Smooth muscle cell (in vitro differentiated cells): ENCODE measurements around the gene CFAP157. TPM values are rescaled to one million over a fixed set of nuclear protein-coding genes. Genes with fewer than 3 reads are reported as not detected.

Source experiments
- DNase-seq: peaks from one replicate; lab custom pipeline; 2025; ENCODE audit not compliant: unreplicated experiment; lab: John Stamatoyannopoulos, UW
- H2AFZ ChIP-seq: fragments of 200-600 bp; sonication (generic); 2 replicates; pipeline ENCODE4 v1.6.0; 2016; ENCODE audit warnings: antibody characterized with exemption, low read depth, mild to moderate bottlenecking
- H3F3A ChIP-seq: fragments of 200-600 bp; sonication (generic); 2 replicates; pipeline ENCODE4 v1.6.0; 2017; ENCODE audit warnings: antibody characterized with exemption, low read depth
- H3K27ac ChIP-seq: fragments of 200-600 bp; sonication (generic); 2 replicates; pipeline ENCODE4 v1.5.1; 2016; ENCODE audit warnings: low read depth, mild to moderate bottlenecking
- H3K27me3 ChIP-seq: fragments of 200-600 bp; sonication (generic); 2 replicates; pipeline ENCODE4 v1.6.1; 2016; ENCODE audit warnings: low read depth, mild to moderate bottlenecking
- H3K36me3 ChIP-seq: fragments of 200-600 bp; sonication (generic); 2 replicates; pipeline ENCODE4 v1.5.1; 2016; ENCODE audit warnings: low read depth
- H3K4me1 ChIP-seq: fragments of 200-600 bp; sonication (generic); 2 replicates; pipeline ENCODE4 v1.5.1; 2016; ENCODE audit warnings: low read depth
- H3K4me2 ChIP-seq: fragments of 200-600 bp; sonication (generic); 2 replicates; pipeline ENCODE4 v1.6.0; 2016; ENCODE audit warnings: mild to moderate bottlenecking
- H3K4me3 ChIP-seq: fragments of 200-600 bp; sonication (generic); 2 replicates; pipeline ENCODE4 v1.5.1; 2016; ENCODE audit warnings: mild to moderate bottlenecking
- H3K79me2 ChIP-seq: fragments of 200-600 bp; sonication (generic); 2 replicates; pipeline ENCODE4 v1.6.0; 2016; ENCODE audit warnings: low read depth, mild to moderate bottlenecking
- H3K9ac ChIP-seq: fragments of 200-600 bp; sonication (generic); 2 replicates; pipeline ENCODE4 v1.6.0; 2016; ENCODE audit warnings: low read depth
- H3K9me3 ChIP-seq: fragments of 200-600 bp; sonication (generic); replicated peaks from 2 replicates; pipeline ENCODE4 v1.5.1; 2016; ENCODE audit warnings: low read depth
- H4K20me1 ChIP-seq: fragments of 200-600 bp; sonication (generic); 2 replicates; pipeline ENCODE4 v1.6.0; 2016; ENCODE audit warnings: low read depth
- WGBS: methylation state at CpG from one replicate; pipeline ENCODE4 v1.1.7; 2016; ENCODE audit warnings: low lambda C conversion rate; 5-methylcytosine and 5-hydroxymethylcytosine counted together
- polyA plus RNA-seq: library from polyadenylated mRNA; unstranded; fragments of >200 nt; fragmentation: Nextera tagmentation; extraction: Ambion mirVana; gene quantifications from 2 replicates; pipeline ENCODE4 v1.2.1, GENCODE V29; 2016
- total RNA-seq: library from RNA; depleted of rRNA; stranded (reverse); fragments of >200 nt; gene quantifications from 2 replicates; pipeline ENCODE4 v1.2.3, GENCODE V29; 2014
- TF ChIP-seq, protein P1 (sequence below): fragments of 200-600 bp; sonication (generic); IDR thresholded peaks from 2 replicates; pipeline ENCODE4 v1.5.1; 2017; ENCODE audit warnings: borderline replicate concordance, mild to moderate bottlenecking, antibody characterized with exemption; ENCODE audit not compliant: insufficient read depth, poor library complexity, severe bottlenecking

The CFAP157 gene
- total and polyA plus RNA-seq, 2 experiments from 2014 or later, result 0.33 TPM; not detected in 1

DNA sequence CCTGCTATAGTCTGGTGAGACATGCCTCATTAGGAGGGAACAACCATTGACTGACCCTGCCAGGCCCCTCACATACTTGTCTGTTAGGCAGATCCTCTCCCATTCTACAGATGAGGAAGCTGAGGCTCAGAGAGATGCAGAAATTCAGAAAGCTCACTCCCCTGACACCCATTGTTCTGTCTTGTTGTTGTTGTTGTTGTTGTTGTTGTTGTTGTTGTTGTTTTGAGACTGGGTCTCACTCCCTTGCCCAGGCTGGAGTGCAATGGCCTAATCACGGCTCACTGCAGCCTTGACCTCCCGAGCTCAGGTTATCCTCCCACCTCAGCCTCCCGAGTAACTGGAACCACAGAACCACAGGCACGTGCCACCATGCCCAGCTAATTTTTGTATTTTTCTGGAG is 13.1 kb upstream of the CFAP157 start:
- Histone ChIP-seq H3K4me2 (no peak overlapping the region), H3K4me3 (no peak overlapping the region), H3K36me3 (no peaks in the 10 kb centered on the region), H3K79me2 (no peaks in the 10 kb centered on the region), H3K27me3 (no peaks in the 10 kb centered on the region), H3F3A (peaks cover 6% of the 10 kb centered on the region), H3K4me1 (no peaks in the 10 kb centered on the region), H4K20me1 (no peaks in the 10 kb centered on the region), H3K9ac (no peak overlapping the region), H3K9me3 (no peaks in the 10 kb centered on the region), H2AFZ (no peak overlapping the region), H3K27ac (no peak overlapping the region)
- TF ChIP-seq, protein P1, sequence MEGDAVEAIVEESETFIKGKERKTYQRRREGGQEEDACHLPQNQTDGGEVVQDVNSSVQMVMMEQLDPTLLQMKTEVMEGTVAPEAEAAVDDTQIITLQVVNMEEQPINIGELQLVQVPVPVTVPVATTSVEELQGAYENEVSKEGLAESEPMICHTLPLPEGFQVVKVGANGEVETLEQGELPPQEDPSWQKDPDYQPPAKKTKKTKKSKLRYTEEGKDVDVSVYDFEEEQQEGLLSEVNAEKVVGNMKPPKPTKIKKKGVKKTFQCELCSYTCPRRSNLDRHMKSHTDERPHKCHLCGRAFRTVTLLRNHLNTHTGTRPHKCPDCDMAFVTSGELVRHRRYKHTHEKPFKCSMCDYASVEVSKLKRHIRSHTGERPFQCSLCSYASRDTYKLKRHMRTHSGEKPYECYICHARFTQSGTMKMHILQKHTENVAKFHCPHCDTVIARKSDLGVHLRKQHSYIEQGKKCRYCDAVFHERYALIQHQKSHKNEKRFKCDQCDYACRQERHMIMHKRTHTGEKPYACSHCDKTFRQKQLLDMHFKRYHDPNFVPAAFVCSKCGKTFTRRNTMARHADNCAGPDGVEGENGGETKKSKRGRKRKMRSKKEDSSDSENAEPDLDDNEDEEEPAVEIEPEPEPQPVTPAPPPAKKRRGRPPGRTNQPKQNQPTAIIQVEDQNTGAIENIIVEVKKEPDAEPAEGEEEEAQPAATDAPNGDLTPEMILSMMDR, result no peak
- 94% methylated on average over 4 of the region's 4 CpGs for WGBS
- no peak for DNase-seq

DNA sequence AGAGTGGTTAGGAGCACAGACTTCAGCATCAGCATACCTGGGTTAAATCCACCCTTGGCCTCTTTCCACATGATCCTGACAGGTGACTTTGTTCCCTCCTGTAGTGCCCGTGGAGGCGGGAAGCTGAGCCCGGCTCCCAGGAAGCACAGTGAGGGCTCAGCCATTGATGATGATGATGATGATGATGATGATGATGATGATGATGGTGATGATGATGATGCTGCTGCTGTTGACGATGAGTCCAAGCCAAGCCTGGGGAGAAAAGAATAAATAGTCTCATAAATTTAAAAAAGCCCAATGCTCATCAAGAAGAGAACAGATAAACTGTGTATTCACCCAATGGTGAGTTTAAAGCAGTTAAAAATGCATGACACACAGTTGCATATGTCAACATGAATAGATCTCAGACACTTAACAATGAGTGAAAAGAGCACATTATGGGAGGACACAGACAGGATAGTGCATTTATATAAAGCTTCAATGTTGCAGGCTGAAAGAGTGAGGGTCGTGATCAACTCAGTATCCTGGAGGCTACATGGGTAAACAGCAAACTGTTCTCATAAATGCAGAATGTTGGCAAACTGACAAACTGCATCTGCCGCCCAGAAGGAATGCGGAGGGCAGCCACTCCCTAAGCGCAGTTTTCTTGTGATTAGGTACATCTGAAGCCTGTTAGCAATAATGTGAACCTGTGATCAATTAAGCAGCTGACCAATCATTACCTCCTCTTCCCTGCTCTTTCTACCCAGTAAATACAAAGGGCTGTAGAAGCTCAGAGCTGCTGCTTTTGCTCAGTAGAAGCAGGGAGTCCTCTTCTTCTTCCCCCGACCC is 11.7 kb upstream of the CFAP157 start:
- Histone ChIP-seq H3K27ac (no peak overlapping the region), H3K9me3 (no peaks in the 10 kb centered on the region), H3K79me2 (no peaks in the 10 kb centered on the region), H3F3A (peaks cover 6% of the 10 kb centered on the region), H3K4me2 (no peak overlapping the region), H2AFZ (no peak overlapping the region), H3K4me3 (no peak overlapping the region), H3K36me3 (no peaks in the 10 kb centered on the region), H3K9ac (no peak overlapping the region), H3K4me1 (no peaks in the 10 kb centered on the region), H4K20me1 (no peaks in the 10 kb centered on the region), H3K27me3 (no peaks in the 10 kb centered on the region)
- TF ChIP-seq, protein P1, result no peak
- DNase-seq, result no peak
- 90% methylated on average over 9 of the region's 9 CpGs for WGBS

DNA sequence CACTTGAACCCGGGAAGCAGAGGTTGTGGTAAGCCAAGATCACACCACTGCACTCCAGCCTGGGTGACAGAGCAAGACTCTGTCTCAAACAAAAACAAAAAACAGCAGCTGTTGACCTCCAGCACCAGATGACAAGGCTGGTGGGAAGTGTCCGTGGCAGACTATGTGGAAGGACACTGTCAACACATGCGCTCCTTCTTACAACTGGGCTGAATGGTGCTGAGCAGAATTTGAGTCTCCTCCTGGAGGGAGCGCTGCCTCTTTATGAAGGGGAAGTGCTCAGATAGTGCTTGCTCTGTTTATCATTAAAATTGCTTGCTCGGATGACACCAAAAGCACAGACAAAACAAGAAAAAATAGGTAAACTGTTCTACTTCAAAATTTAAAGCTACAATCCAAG is 9.2 kb upstream of the CFAP157 start:
- DNase-seq, result no peak
- TF ChIP-seq, protein P1, result no peak
- Histone ChIP-seq H3K9ac (no peak overlapping the region), H3K27me3 (no peaks in the 10 kb centered on the region), H3K27ac (no peak overlapping the region), H3F3A (peaks cover 6% of the 10 kb centered on the region), H2AFZ (no peak overlapping the region), H3K4me3 (no peak overlapping the region), H3K9me3 (no peaks in the 10 kb centered on the region), H3K79me2 (no peaks in the 10 kb centered on the region), H4K20me1 (no peaks in the 10 kb centered on the region), H3K4me2 (no peak overlapping the region), H3K4me1 (no peaks in the 10 kb centered on the region), H3K36me3 (no peaks in the 10 kb centered on the region)
- WGBS, result 78% methylated on average over 5 of the region's 5 CpGs

DNA sequence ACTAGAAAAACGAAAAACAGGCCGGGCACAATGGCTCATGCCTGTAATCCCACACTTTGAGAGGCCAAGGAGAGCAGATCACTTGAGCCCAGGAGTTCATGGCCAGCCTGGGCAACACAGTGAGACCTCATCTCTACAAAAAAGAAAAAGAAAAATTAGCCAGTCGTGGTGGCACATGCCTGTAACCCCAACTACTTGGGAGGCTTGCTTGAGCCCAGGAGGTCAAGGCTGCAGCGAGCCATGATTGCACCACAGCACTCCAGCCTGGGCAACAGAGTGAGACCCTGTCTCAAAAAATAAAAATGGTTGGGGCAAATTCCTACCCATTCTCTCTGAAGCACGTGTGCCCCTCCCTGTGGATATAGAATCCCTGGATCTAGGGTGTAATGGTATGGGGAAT is 8.4 kb upstream of the CFAP157 start:
- no peak overlapping the region for H3K4me2 ChIP-seq
- H3K36me3 ChIP-seq, result no peaks in the 10 kb centered on the region
- H2AFZ ChIP-seq, result no peak overlapping the region
- H3K79me2 ChIP-seq, result no peaks in the 10 kb centered on the region
- no peaks in the 10 kb centered on the region for H3K4me1 ChIP-seq
- H3K27ac ChIP-seq, result no peak overlapping the region
- H3K4me3 ChIP-seq, result no peak overlapping the region
- H3K27me3 ChIP-seq, result no peaks in the 10 kb centered on the region
- TF ChIP-seq, protein P1, result no peak
- no peak for DNase-seq
- H3K9me3 ChIP-seq, result no peaks in the 10 kb centered on the region
- peaks cover 6% of the 10 kb centered on the region for H3F3A ChIP-seq
- H4K20me1 ChIP-seq, result no peaks in the 10 kb centered on the region
- no peak overlapping the region for H3K9ac ChIP-seq
- WGBS, result 92% methylated on average over 5 of the region's 5 CpGs
